OCI-LY3 (cell line): Measurements from ENCODE around the gene OPHN1.

ENCODE experiments used
- CTCF ChIP-seq: fragments of 200-600, 300-600 bp; sonication (generic); IDR thresholded peaks from 2 replicates; pipeline ENCODE4 v1.5.1; 2014; ENCODE audit warnings: antibody characterized with exemption, low read length, low read depth
- EZH2phosphoT487 ChIP-seq: fragments of 200-600 bp; shearing (Covaris generic); IDR thresholded peaks from 2 replicates; pipeline ENCODE4 v1.6.1; 2018; ENCODE audit warnings: antibody characterized with exemption, mixed run types, low read depth

- TF ChIP-seq CTCF: no peak
- no peak for TF ChIP-seq EZH2phosphoT487
Measured at GRCh38 chrX:68204521-68205038, 228.7 kb downstream of the OPHN1 start.
